Measurements from ENCODE around the gene VENTX.

Gene VENTX

GRCh38 chr10:133272301-133272963 is 34.8 kb downstream of the VENTX start:
- TF ChIP-seq EZH2phosphoT487 (IDR thresholded peaks at IDR 0.05; ENCODE audit: borderline replicate concordance, low read length), result no peak
- no peak for TF ChIP-seq CTCF (IDR thresholded peaks at IDR 0.05; ENCODE audit: low read depth, low read length, poor library complexity, severe bottlenecking)
- no peak overlapping the region for H3K4me3 ChIP-seq (ENCODE audit: low read length)
- no peaks in the 10 kb centered on the region for H3K79me2 ChIP-seq (ENCODE audit: control insufficient read depth, low read length)
- no peak overlapping the region for H3K27ac ChIP-seq (ENCODE audit: low read depth, low read length)
- no peaks in the 10 kb centered on the region for H3F3A ChIP-seq (ENCODE audit: control insufficient read depth, insufficient read depth)
- H3K9me2 ChIP-seq (replicated peaks; ENCODE audit: control insufficient read depth, low read length), result no peaks in the 10 kb centered on the region
- peaks cover 27% of the 10 kb centered on the region for H3K4me1 ChIP-seq (ENCODE audit: control insufficient read depth, low read length)
- no peak overlapping the region for H3K4me2 ChIP-seq (ENCODE audit: low read length)
- H4K20me1 ChIP-seq (ENCODE audit: control insufficient read depth, insufficient read depth, low read depth, low read length), result no peaks in the 10 kb centered on the region
- no peaks in the 10 kb centered on the region for H3K36me3 ChIP-seq (ENCODE audit: control insufficient read depth, low read length)
- peaks cover 9% of the 10 kb centered on the region for H3K27me3 ChIP-seq (ENCODE audit: control insufficient read depth, low read length)
- no peaks in the 10 kb centered on the region for H3K9me3 ChIP-seq (ENCODE audit: control insufficient read depth, insufficient read depth, low read length)

DNA sequence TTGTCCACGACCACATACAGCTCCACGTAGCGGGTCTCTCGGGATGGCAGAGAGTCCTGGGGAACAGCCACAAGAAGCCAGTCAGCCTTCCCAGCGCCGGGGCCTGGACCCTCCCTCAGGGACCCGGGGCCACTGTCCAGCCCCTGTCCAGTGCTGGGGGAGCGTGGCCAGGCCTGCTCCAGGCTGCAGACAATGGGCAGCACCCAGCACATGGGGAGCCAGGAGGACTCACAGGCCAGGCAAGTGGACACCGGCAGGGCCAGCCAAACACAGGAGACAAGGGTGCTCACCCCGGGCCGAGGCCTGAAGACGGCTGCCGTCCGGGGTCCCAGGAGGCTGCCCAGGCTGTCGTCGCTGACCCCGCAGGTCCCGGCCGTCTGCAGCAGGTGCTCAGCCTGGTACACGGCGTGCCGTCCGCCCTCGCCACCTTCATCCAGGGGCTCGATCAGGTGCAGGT is 35.3 kb downstream of the VENTX start:
- no peaks in the 10 kb centered on the region for H4K20me1 ChIP-seq (ENCODE audit: control insufficient read depth, insufficient read depth, low read depth, low read length)
- H3K27ac ChIP-seq (ENCODE audit: low read depth, low read length), result no peak overlapping the region
- H3K27me3 ChIP-seq (ENCODE audit: control insufficient read depth, low read length), result peaks cover 9% of the 10 kb centered on the region
- no peak for TF ChIP-seq CTCF (IDR thresholded peaks at IDR 0.05; ENCODE audit: low read depth, low read length, poor library complexity, severe bottlenecking)
- TF ChIP-seq EZH2phosphoT487 (IDR thresholded peaks at IDR 0.05; ENCODE audit: borderline replicate concordance, low read length), result no peak
- H3K36me3 ChIP-seq (ENCODE audit: control insufficient read depth, low read length), result no peaks in the 10 kb centered on the region
- H3K4me1 ChIP-seq (ENCODE audit: control insufficient read depth, low read length), result peaks cover 28% of the 10 kb centered on the region
- no peak overlapping the region for H3K4me2 ChIP-seq (ENCODE audit: low read length)
- no peaks in the 10 kb centered on the region for H3F3A ChIP-seq (ENCODE audit: control insufficient read depth, insufficient read depth)
- H3K4me3 ChIP-seq (ENCODE audit: low read length), result no peak overlapping the region
- H3K79me2 ChIP-seq (ENCODE audit: control insufficient read depth, low read length), result no peaks in the 10 kb centered on the region
- H3K9me2 ChIP-seq (replicated peaks; ENCODE audit: control insufficient read depth, low read length), result no peaks in the 10 kb centered on the region
- H3K9me3 ChIP-seq (ENCODE audit: control insufficient read depth, insufficient read depth, low read length), result no peaks in the 10 kb centered on the region

GRCh38 chr10:133273534-133274143 is 36.0 kb downstream of the VENTX start:
- H4K20me1 ChIP-seq (ENCODE audit: control insufficient read depth, insufficient read depth, low read depth, low read length), result no peaks in the 10 kb centered on the region
- no peak overlapping the region for H3K27ac ChIP-seq (ENCODE audit: low read depth, low read length)
- no peaks in the 10 kb centered on the region for H3K9me2 ChIP-seq (replicated peaks; ENCODE audit: control insufficient read depth, low read length)
- H3K36me3 ChIP-seq (ENCODE audit: control insufficient read depth, low read length), result no peaks in the 10 kb centered on the region
- H3K27me3 ChIP-seq (ENCODE audit: control insufficient read depth, low read length), result peaks cover 9% of the 10 kb centered on the region
- no peak overlapping the region for H3K4me2 ChIP-seq (ENCODE audit: low read length)
- TF ChIP-seq EZH2phosphoT487 (IDR thresholded peaks at IDR 0.05; ENCODE audit: borderline replicate concordance, low read length) (no peak), CTCF (IDR thresholded peaks at IDR 0.05; ENCODE audit: low read depth, low read length, poor library complexity, severe bottlenecking) (no peak)
- H3K4me3 ChIP-seq (ENCODE audit: low read length), result no peak overlapping the region
- H3K4me1 ChIP-seq (ENCODE audit: control insufficient read depth, low read length), result peaks cover 35% of the 10 kb centered on the region
- no peaks in the 10 kb centered on the region for H3K79me2 ChIP-seq (ENCODE audit: control insufficient read depth, low read length)
- no peaks in the 10 kb centered on the region for H3F3A ChIP-seq (ENCODE audit: control insufficient read depth, insufficient read depth)
- no peaks in the 10 kb centered on the region for H3K9me3 ChIP-seq (ENCODE audit: control insufficient read depth, insufficient read depth, low read length)

Measured in DOHH2 (cell line).